ENCODE measurements around the gene ERC2.
A peak's percentile ranks its signal among the peaks of the same experiment; 100 is the strongest.

- TF ChIP-seq HINFP (CRISPR knock-in tag; IDR thresholded peaks at IDR 0.05; ENCODE audit: low read depth) (no peak), ZNF546 (CRISPR knock-in tag; conservative IDR thresholded peaks at IDR 0.05) (no peak), E2F1 (CRISPR knock-in tag; IDR thresholded peaks at IDR 0.05) (no peak), TCF12 (IDR thresholded peaks at IDR 0.05) (no peak), TCF12 (CRISPR knock-in tag; IDR thresholded peaks at IDR 0.05) (no peak), SMAD1 (CRISPR knock-in tag; IDR thresholded peaks at IDR 0.05; ENCODE audit: borderline replicate concordance, low read depth) (no peak), ZNF274 (CRISPR knock-in tag; IDR thresholded peaks at IDR 0.05) (no peak), GTF2F1 (IDR thresholded peaks at IDR 0.05; ENCODE audit: low read length) (no peak), ZNF772 (CRISPR knock-in tag; IDR thresholded peaks at IDR 0.05) (no peak), MIER2 (CRISPR knock-in tag; IDR thresholded peaks at IDR 0.05) (no peak), SP1 (IDR thresholded peaks at IDR 0.05) (no peak), SP1 (CRISPR knock-in tag; IDR thresholded peaks at IDR 0.05) (no peak), DMAP1 (CRISPR knock-in tag; IDR thresholded peaks at IDR 0.05) (no peak), AFF4 (CRISPR knock-in tag; IDR thresholded peaks at IDR 0.05) (no peak), ATF6 (CRISPR knock-in tag; conservative IDR thresholded peaks at IDR 0.05) (no peak), CTCF (CRISPR knock-in tag; IDR thresholded peaks at IDR 0.05) (peak; percentile 58)
These were observed 164.8 kb downstream of the ERC2 start for GRCh38 chr3:56303487-56303886.
